CMK (cell line): Measurements from ENCODE around the gene KRTAP4-9.
"Not testable (repeated sequence)": the region's sequence is repeated elsewhere in the genome, so short reads cannot be mapped to it uniquely, and the experiment has no call there.

Source experiments
- DNase-seq: peaks from one replicate; pipeline ENCODE4 v3.0.0-alpha.2; 2010; ENCODE audit warnings: low read depth

KRTAP4-9 gene

GRCh38 chr17:41098042-41098441, 7.1 kb upstream of the KRTAP4-9 start, which contains the start of gene KRTAP4-8:
KRTAP4-8 (minus strand) TSS chr17:41098142; CDS start chr17:41098084, 58 bp downstream.
- no peak for DNase-seq

GRCh38 chr17:41098481-41098880, 6.7 kb upstream of the KRTAP4-9 start:
- DNase-seq: no peak

- not testable (repeated sequence) for DNase-seq
Measured at GRCh38 chr17:41099682-41100480, 5.3 kb upstream of the KRTAP4-9 start.

GRCh38 chr17:41101586-41102259, 3.5 kb upstream of the KRTAP4-9 start, which contains the start of gene KRTAP4-16:
KRTAP4-16 (minus strand) TSS chr17:41102209; CDS start chr17:41102209, 0 bp downstream.
- DNase-seq: no peak

GRCh38 chr17:41103896-41104295, 1.3 kb upstream of the KRTAP4-9 start:
- DNase-seq: no peak

- DNase-seq: not testable (repeated sequence)
Measured at GRCh38 chr17:41104386-41105038, 677 bp upstream of the KRTAP4-9 start.

- no peak for DNase-seq
Measured at GRCh38 chr17:41107941-41108450, 2.8 kb downstream of the KRTAP4-9 start.

GRCh38 chr17:41108728-41109386, 3.7 kb downstream of the KRTAP4-9 start:
- DNase-seq: not testable (repeated sequence)

GRCh38 chr17:41111151-41111885, 6.1 kb downstream of the KRTAP4-9 start:
- DNase-seq: no peak

GRCh38 chr17:41116297-41116696, 11.1 kb downstream of the KRTAP4-9 start:
- DNase-seq: no peak

GRCh38 chr17:41117846-41118386, 12.7 kb downstream of the KRTAP4-9 start, which contains the start of gene KRTAP4-11:
KRTAP4-11 (minus strand) TSS chr17:41118373; CDS start chr17:41118315, 58 bp downstream.
- DNase-seq: not testable (repeated sequence)

GRCh38 chr17:41118721-41119120, 13.5 kb downstream of the KRTAP4-9 start:
- no peak for DNase-seq

GRCh38 chr17:41119696-41120690, 14.8 kb downstream of the KRTAP4-9 start:
- DNase-seq: not testable (repeated sequence)

- no peak for DNase-seq
Measured at GRCh38 chr17:41121742-41122141, 16.6 kb downstream of the KRTAP4-9 start.

GRCh38 chr17:41123292-41123990, 18.3 kb downstream of the KRTAP4-9 start:
- DNase-seq: not testable (repeated sequence)

GRCh38 chr17:41123991-41124371, 18.8 kb downstream of the KRTAP4-9 start, which contains the start of gene KRTAP4-12:
KRTAP4-12 (minus strand) TSS chr17:41124182; CDS start chr17:41124122, 60 bp downstream.
- not testable (repeated sequence) for DNase-seq

- no peak for DNase-seq
Measured at GRCh38 chr17:41125064-41125463, 19.9 kb downstream of the KRTAP4-9 start.

- DNase-seq: no peak
Measured at GRCh38 chr17:41126412-41126811, 21.2 kb downstream of the KRTAP4-9 start.

GRCh38 chr17:41127371-41127770, 22.2 kb downstream of the KRTAP4-9 start:
- no peak for DNase-seq
